H9 (cell line): ENCODE data around the gene CCDC80. TPM values are rescaled to one million over a fixed set of nuclear protein-coding genes. Genes with fewer than 3 reads are reported as not detected.

Experiments
- DNase-seq: peaks from one replicate; pipeline ENCODE4 v3.0.0-alpha.2; 2017
- H2AFZ ChIP-seq: one replicate; pipeline ENCODE4 v1.6.1; 2013; ENCODE audit warnings: mild to moderate bottlenecking, low read length, control low read depth, moderate library complexity
- H2AK5ac ChIP-seq: 2 replicates; pipeline ENCODE4 v1.6.1; 2013; ENCODE audit warnings: low read length, control low read depth, mixed read lengths; ENCODE audit not compliant: insufficient read length
- H2BK120ac ChIP-seq: one replicate; pipeline ENCODE4 v1.6.1; 2013; ENCODE audit warnings: low read depth, mild to moderate bottlenecking, low read length, control low read depth, inconsistent platforms; ENCODE audit not compliant: poor library complexity, severe bottlenecking
- H2BK12ac ChIP-seq: 2 replicates; pipeline ENCODE4 v1.6.1; 2013; ENCODE audit warnings: low read length, control low read depth, mixed read lengths, low read depth; ENCODE audit not compliant: insufficient read length
- H2BK15ac ChIP-seq: 2 replicates; pipeline ENCODE4 v1.6.1; 2013; ENCODE audit warnings: low read depth, low read length, control low read depth
- H2BK20ac ChIP-seq: one replicate; pipeline ENCODE4 v1.6.1; 2013; ENCODE audit warnings: low read depth, mild to moderate bottlenecking, low read length, control low read depth, inconsistent platforms; ENCODE audit not compliant: poor library complexity, severe bottlenecking
- H2BK5ac ChIP-seq: 2 replicates; pipeline ENCODE4 v1.6.1; 2013; ENCODE audit warnings: low read length, control low read depth, mixed read lengths; ENCODE audit not compliant: insufficient read length
- H3K14ac ChIP-seq: 2 replicates; pipeline ENCODE4 v1.6.1; 2013; ENCODE audit warnings: low read length, control low read depth; ENCODE audit not compliant: insufficient read depth
- H3K18ac ChIP-seq: 2 replicates; pipeline ENCODE4 v1.6.1; 2013; ENCODE audit warnings: low read depth, mild to moderate bottlenecking, mixed read lengths, low read length, control low read depth; ENCODE audit not compliant: insufficient read length
- H3K23ac ChIP-seq: 2 replicates; pipeline ENCODE4 v1.6.1; 2013; ENCODE audit warnings: low read length, control low read depth, mixed read lengths, low read depth; ENCODE audit not compliant: insufficient read length
- H3K23me2 ChIP-seq: 2 replicates; pipeline ENCODE4 v1.6.1; 2013; ENCODE audit warnings: low read depth, mild to moderate bottlenecking, mixed read lengths, low read length, control low read depth; ENCODE audit not compliant: insufficient read length, poor library complexity, severe bottlenecking
- H3K27ac ChIP-seq: 2 replicates; pipeline ENCODE4 v1.5.1; 2013; ENCODE audit warnings: low read length, control low read depth, mixed read lengths, low read depth; ENCODE audit not compliant: insufficient read length
- H3K27me3 ChIP-seq: 2 replicates; pipeline ENCODE4 v1.6.1; 2013; ENCODE audit warnings: low read length, control low read depth, inconsistent platforms; ENCODE audit not compliant: insufficient read depth
- H3K4ac ChIP-seq: 2 replicates; pipeline ENCODE4 v1.6.1; 2013; ENCODE audit warnings: low read depth, mild to moderate bottlenecking, control low read depth, inconsistent platforms, low read length, moderate library complexity
- H3K4me1 ChIP-seq: 2 replicates; pipeline ENCODE4 v1.6.1; 2013; ENCODE audit warnings: low read length, control low read depth, inconsistent platforms; ENCODE audit not compliant: insufficient read depth
- H3K4me2 ChIP-seq: 2 replicates; pipeline ENCODE4 v1.6.1; 2013; ENCODE audit warnings: low read length, control low read depth, mixed read lengths; ENCODE audit not compliant: insufficient read length, insufficient read depth
- H3K56ac ChIP-seq: 2 replicates; pipeline ENCODE4 v1.6.1; 2013; ENCODE audit warnings: low read depth, mild to moderate bottlenecking, mixed read lengths, low read length, control low read depth; ENCODE audit not compliant: insufficient read length
- H3K79me1 ChIP-seq: 2 replicates; pipeline ENCODE4 v1.6.1; 2013; ENCODE audit warnings: low read depth, mild to moderate bottlenecking, moderate library complexity, low read length, control low read depth, inconsistent platforms; ENCODE audit not compliant: insufficient read depth, poor library complexity, severe bottlenecking
- H3K79me2 ChIP-seq: 2 replicates; pipeline ENCODE4 v1.6.1; 2013; ENCODE audit warnings: low read length, control low read depth, inconsistent platforms; ENCODE audit not compliant: insufficient read depth
- H3K9ac ChIP-seq: 2 replicates; pipeline ENCODE4 v1.6.1; 2013; ENCODE audit warnings: low read length, control low read depth, mixed read lengths; ENCODE audit not compliant: insufficient read length; ENCODE audit errors: extremely low read depth
- H3K9me3 ChIP-seq: one replicate; pipeline ENCODE4 v1.6.1; 2013; ENCODE audit warnings: low read depth, low read length, inconsistent platforms; ENCODE audit not compliant: control insufficient read depth
- H3T11ph ChIP-seq: one replicate; pipeline ENCODE4 v1.6.1; 2013; ENCODE audit warnings: mild to moderate bottlenecking, low read length, control low read depth, inconsistent platforms
- H4K20me1 ChIP-seq: one replicate; pipeline ENCODE4 v1.6.1; 2013; ENCODE audit not compliant: control insufficient read depth, insufficient read length, insufficient read depth
- H4K5ac ChIP-seq: 2 replicates; pipeline ENCODE4 v1.6.1; 2013; ENCODE audit warnings: low read depth, mild to moderate bottlenecking, mixed read lengths, low read length, control low read depth; ENCODE audit not compliant: insufficient read length
- H4K8ac ChIP-seq: replicated peaks from 2 replicates; pipeline ENCODE4 v1.6.1; 2013; ENCODE audit warnings: low read length, control low read depth, mixed read lengths, low read depth; ENCODE audit not compliant: insufficient read length
- H4K91ac ChIP-seq: 2 replicates; pipeline ENCODE4 v1.6.1; 2013; ENCODE audit warnings: low read depth, mild to moderate bottlenecking, moderate library complexity, mixed read lengths, low read length, control low read depth; ENCODE audit not compliant: insufficient read length
- H3K27ac Mint-ChIP-seq, 3 experiments: 2 replicates in 2 of 3; 3 replicates in 1 of 3; pipeline ENCODE4 v1.8.0; 2020 to 2021; ENCODE audit warnings: mixed read lengths in 3 of 3, mild to moderate bottlenecking in 1 of 3, moderate library complexity in 1 of 3
- H3K27me3 Mint-ChIP-seq: 2 replicates; pipeline ENCODE4 v1.8.0; 2021; ENCODE audit warnings: low read depth, mild to moderate bottlenecking, moderate library complexity, mixed read lengths
- H3K36me3 Mint-ChIP-seq, 3 experiments: 2 replicates in 2 of 3; 3 replicates in 1 of 3; pipeline ENCODE4 v1.8.0; 2020 to 2021; ENCODE audit warnings: low read depth in 3 of 3, mixed read lengths in 3 of 3; ENCODE audit not compliant: insufficient read depth in 1 of 3
- H3K4me1 Mint-ChIP-seq, 2 experiments: 2 replicates each; pipeline ENCODE4 v1.8.0; 2020; ENCODE audit warnings: mixed read lengths in 2 of 2
- H3K4me3 Mint-ChIP-seq, 2 experiments: 2 replicates in 1 of 2; 3 replicates in 1 of 2; pipeline ENCODE4 v1.8.0; 2020 to 2021; ENCODE audit warnings: mild to moderate bottlenecking in 2 of 2, mixed read lengths in 2 of 2, moderate library complexity in 1 of 2
- H3K9me3 Mint-ChIP-seq, 2 experiments: 2 replicates in 1 of 2; 3 replicates in 1 of 2; pipeline ENCODE4 v1.8.0; 2020; ENCODE audit warnings: mild to moderate bottlenecking in 2 of 2, mixed read lengths in 2 of 2, moderate library complexity in 1 of 2
- WGBS: extraction: QIAGEN DNeasy Blood & Tissue Kit; methylation state at CpG from one replicate; pipeline ENCODE4 v1.1.7; 2013; ENCODE audit warnings: missing lambda C conversion rate, low lambda C conversion rate, mixed read lengths; ENCODE audit not compliant: insufficient read length; ENCODE audit errors: extremely low coverage; 5-methylcytosine and 5-hydroxymethylcytosine counted together
- total RNA-seq: library from RNA; stranded (reverse); gene quantifications from 2 replicates; pipeline ENCODE4 v1.2.1, GENCODE V29; 2021
- TF ChIP-seq, protein P1 (sequence below): fragments of 200-600 bp; sonication (generic); conservative IDR thresholded peaks from 3 replicates; pipeline ENCODE4 v1.8.0; 2021; ENCODE audit warnings: antibody characterized with exemption, mild to moderate bottlenecking

The CCDC80 gene
- total RNA-seq, 1 experiment from 2014 or later = 5.4 TPM

DNA sequence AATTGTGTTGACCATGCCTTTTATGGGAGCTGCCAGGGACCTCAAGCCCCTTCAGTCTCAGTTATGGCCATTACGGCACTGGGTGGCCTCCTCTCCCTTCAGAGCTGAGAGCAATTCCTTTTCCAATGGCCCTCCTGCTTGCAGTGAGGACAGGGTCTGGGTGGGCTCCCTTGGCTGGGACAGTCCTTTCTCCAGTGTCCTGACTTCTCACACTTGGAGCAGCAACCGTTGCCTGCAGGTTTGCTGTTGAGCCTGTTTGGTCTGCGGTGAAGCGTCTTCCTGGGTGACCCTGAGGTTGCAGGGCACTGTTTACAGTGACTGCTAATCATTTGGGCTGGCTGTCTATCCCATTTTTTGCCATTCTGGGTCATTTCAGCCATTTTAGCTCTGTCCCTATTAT, 3.5 kb upstream of the CCDC80 start:
- no peaks in the 10 kb centered on the region for H4K20me1 ChIP-seq
- H3K4ac ChIP-seq = no peak overlapping the region
- H3K23me2 ChIP-seq = no peaks in the 10 kb centered on the region
- H3K56ac ChIP-seq = no peak overlapping the region
- Mint-ChIP-seq H3K27ac (no peak overlapping the region), H3K27me3 (0 out of 2 replicates have a peak, but pooled peaks cover under 1% of the 10 kb centered on the region), H3K9me3 (no peaks in the 10 kb centered on the region; a peak in 1 of 5 replicates), H3K36me3 (0 out of 7 replicates have a peak, but pooled peaks cover 0 to under 1% (median 0%) of the 10 kb centered on the region in 3 experiments), H3K4me1 (peaks cover 23 to 24% of the 10 kb centered on the region in 2 experiments), H3K4me3 (no peak overlapping the region)
- H3T11ph ChIP-seq = no peak overlapping the region
- no peak overlapping the region for H3K18ac ChIP-seq
- no peak overlapping the region for H4K5ac ChIP-seq
- H2BK20ac ChIP-seq = no peak overlapping the region
- H2BK5ac ChIP-seq = no peak overlapping the region
- no peak overlapping the region for H3K23ac ChIP-seq
- H3K14ac ChIP-seq = no peak overlapping the region
- no peak overlapping the region for H2BK120ac ChIP-seq
- TF ChIP-seq, protein P1, sequence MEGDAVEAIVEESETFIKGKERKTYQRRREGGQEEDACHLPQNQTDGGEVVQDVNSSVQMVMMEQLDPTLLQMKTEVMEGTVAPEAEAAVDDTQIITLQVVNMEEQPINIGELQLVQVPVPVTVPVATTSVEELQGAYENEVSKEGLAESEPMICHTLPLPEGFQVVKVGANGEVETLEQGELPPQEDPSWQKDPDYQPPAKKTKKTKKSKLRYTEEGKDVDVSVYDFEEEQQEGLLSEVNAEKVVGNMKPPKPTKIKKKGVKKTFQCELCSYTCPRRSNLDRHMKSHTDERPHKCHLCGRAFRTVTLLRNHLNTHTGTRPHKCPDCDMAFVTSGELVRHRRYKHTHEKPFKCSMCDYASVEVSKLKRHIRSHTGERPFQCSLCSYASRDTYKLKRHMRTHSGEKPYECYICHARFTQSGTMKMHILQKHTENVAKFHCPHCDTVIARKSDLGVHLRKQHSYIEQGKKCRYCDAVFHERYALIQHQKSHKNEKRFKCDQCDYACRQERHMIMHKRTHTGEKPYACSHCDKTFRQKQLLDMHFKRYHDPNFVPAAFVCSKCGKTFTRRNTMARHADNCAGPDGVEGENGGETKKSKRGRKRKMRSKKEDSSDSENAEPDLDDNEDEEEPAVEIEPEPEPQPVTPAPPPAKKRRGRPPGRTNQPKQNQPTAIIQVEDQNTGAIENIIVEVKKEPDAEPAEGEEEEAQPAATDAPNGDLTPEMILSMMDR = no peak; the same call in 2 of the 3 replicates
- H3K27ac ChIP-seq = no peak overlapping the region
- H3K9ac ChIP-seq = no peak overlapping the region
- no peak overlapping the region for H2AFZ ChIP-seq
- no peak overlapping the region for H2BK15ac ChIP-seq
- WGBS = no CpG with 5 or more reads among the region's 4 CpGs
- H3K79me2 ChIP-seq = no peaks in the 10 kb centered on the region
- no peaks in the 10 kb centered on the region for H3K79me1 ChIP-seq
- no peak overlapping the region for H4K8ac ChIP-seq
- no peaks in the 10 kb centered on the region for H3K27me3 ChIP-seq
- peaks cover 18% of the 10 kb centered on the region for H3K4me1 ChIP-seq
- no peak overlapping the region for H2BK12ac ChIP-seq
- H4K91ac ChIP-seq = no peak overlapping the region
- H2AK5ac ChIP-seq = no peak overlapping the region
- no peak for DNase-seq
- H3K9me3 ChIP-seq = no peaks in the 10 kb centered on the region
- H3K4me2 ChIP-seq = no peak overlapping the region
